ENCODE data around the gene SLC5A2.

SLC5A2 gene

GRCh38 chr16:31467858-31468257 is 15.1 kb upstream of the SLC5A2 start:
- TF ChIP-seq CTCF (IDR thresholded peaks at IDR 0.05; ENCODE audit: control insufficient read depth, extremely low read depth, insufficient read depth) = no peak
- DNase-seq (ENCODE audit: low read depth) = no peak
- H3K4me3 ChIP-seq (ENCODE audit: low read depth, low read length) = no peak overlapping the region

- DNase-seq (ENCODE audit: low read depth) = no peak
- TF ChIP-seq CTCF (IDR thresholded peaks at IDR 0.05; ENCODE audit: control insufficient read depth, extremely low read depth, insufficient read depth) = no peak
- no peak overlapping the region for H3K4me3 ChIP-seq (ENCODE audit: low read depth, low read length)
Measured at GRCh38 chr16:31470615-31471014, 12.3 kb upstream of the SLC5A2 start.

GRCh38 chr16:31471241-31471874 is 11.6 kb upstream of the SLC5A2 start:
- no peak for TF ChIP-seq CTCF (IDR thresholded peaks at IDR 0.05; ENCODE audit: control insufficient read depth, extremely low read depth, insufficient read depth)
- no peak for DNase-seq (ENCODE audit: low read depth)
- H3K4me3 ChIP-seq (ENCODE audit: low read depth, low read length) = no peak overlapping the region

GRCh38 chr16:31471875-31472708 is 10.8 kb upstream of the SLC5A2 start, which contains the start of gene TGFB1I1:
TSS of gene TGFB1I1 (plus strand) at chr16:31472152. CDS start at chr16:31472189, 37 bp downstream.
- no peak within 1 kb of the TSS for H3K4me3 ChIP-seq (ENCODE audit: low read depth, low read length)
- no peak for TF ChIP-seq CTCF (IDR thresholded peaks at IDR 0.05; ENCODE audit: control insufficient read depth, extremely low read depth, insufficient read depth)
- DNase-seq (ENCODE audit: low read depth) = no peak

GRCh38 chr16:31472709-31473203 is 10.2 kb upstream of the SLC5A2 start:
- TF ChIP-seq CTCF (IDR thresholded peaks at IDR 0.05; ENCODE audit: control insufficient read depth, extremely low read depth, insufficient read depth) = peak; percentile 11; the same call in 1 of the 2 replicates
- H3K4me3 ChIP-seq (ENCODE audit: low read depth, low read length) = no peak overlapping the region
- DNase-seq (ENCODE audit: low read depth) = no peak

GRCh38 chr16:31473264-31473984 is 9.5 kb upstream of the SLC5A2 start:
- no peak for TF ChIP-seq CTCF (IDR thresholded peaks at IDR 0.05; ENCODE audit: control insufficient read depth, extremely low read depth, insufficient read depth)
- no peak overlapping the region for H3K4me3 ChIP-seq (ENCODE audit: low read depth, low read length)
- DNase-seq (ENCODE audit: low read depth) = no peak

Data from LNCaP clone FGC (cell line).